SK-N-SH treated with all-trans-retinoic acid at 6 μM for 48 hours (cell line): Measurements from ENCODE around the gene TOX2.

Experiments
- ATAC-seq: fragments of 200-7000 bp; cut with Tn5 transposase; 3 replicates; pipeline ENCODE4 v1.9.1; 2020; ENCODE audit warnings: mild to moderate bottlenecking, moderate library complexity
- CREB5 ChIP-seq: fragments of 250-450 bp; sonication (Bioruptor Pico); IDR thresholded peaks from 2 replicates; pipeline ENCODE4 v1.5.1; 2020; ENCODE audit warnings: low read depth, mild to moderate bottlenecking, moderate library complexity
- CSDC2 ChIP-seq: fragments of 250-450 bp; sonication (Bioruptor Pico); IDR thresholded peaks from 2 replicates; pipeline ENCODE4 v1.5.0; 2020; ENCODE audit warnings: mild to moderate bottlenecking, moderate library complexity
- CSRNP3 ChIP-seq: fragments of 250-450 bp; sonication (Bioruptor Pico); IDR thresholded peaks from 2 replicates; pipeline ENCODE4 v1.5.1; 2021; ENCODE audit warnings: mild to moderate bottlenecking, moderate library complexity
- ESRRG ChIP-seq: fragments of 250-450 bp; sonication (Bioruptor Pico); IDR thresholded peaks from 2 replicates; pipeline ENCODE4 v1.6.1; 2021; ENCODE audit warnings: mild to moderate bottlenecking
- GLIS3 ChIP-seq: fragments of 250-450 bp; sonication (Bioruptor Pico); IDR thresholded peaks from 2 replicates; pipeline ENCODE4 v1.5.0; 2020; ENCODE audit warnings: mild to moderate bottlenecking, moderate library complexity
- ISL1 ChIP-seq: fragments of 250-450 bp; sonication (Bioruptor Pico); IDR thresholded peaks from 2 replicates; pipeline ENCODE4 v2.1.2; 2022; ENCODE audit warnings: mild to moderate bottlenecking, moderate library complexity
- OSR1 ChIP-seq: fragments of 250-450 bp; sonication (Bioruptor Pico); IDR thresholded peaks from 2 replicates; pipeline ENCODE4 v1.8.0; 2022; ENCODE audit warnings: moderate library complexity, mild to moderate bottlenecking, inconsistent platforms
- PATZ1 ChIP-seq: fragments of 250-450 bp; sonication (Bioruptor Pico); IDR thresholded peaks from 2 replicates; pipeline ENCODE4 v1.8.0; 2020; ENCODE audit warnings: mild to moderate bottlenecking, moderate library complexity, borderline replicate concordance
- POU6F1 ChIP-seq: fragments of 250-450 bp; sonication (Bioruptor Pico); IDR thresholded peaks from 2 replicates; pipeline ENCODE4 v1.8.0; 2021; ENCODE audit warnings: low read depth, mild to moderate bottlenecking, moderate library complexity, borderline replicate concordance
- PPARA ChIP-seq: fragments of 250-450 bp; sonication (Bioruptor Pico); IDR thresholded peaks from 2 replicates; pipeline ENCODE4 v1.5.0; 2020; ENCODE audit warnings: mild to moderate bottlenecking, borderline replicate concordance
- SNAI2 ChIP-seq: fragments of 250-450 bp; sonication (Bioruptor Pico); IDR thresholded peaks from 2 replicates; pipeline ENCODE4 v1.5.0; 2020; ENCODE audit warnings: mild to moderate bottlenecking, moderate library complexity
- TCF4 ChIP-seq: fragments of 250-450 bp; sonication (Bioruptor Pico); IDR thresholded peaks from 2 replicates; pipeline ENCODE4 v1.8.0; 2021; ENCODE audit warnings: mild to moderate bottlenecking, moderate library complexity, borderline replicate concordance
- TOX ChIP-seq: fragments of 250-450 bp; sonication (Bioruptor Pico); IDR thresholded peaks from 2 replicates; pipeline ENCODE4 v1.8.0; 2021; ENCODE audit warnings: mild to moderate bottlenecking, moderate library complexity, borderline replicate concordance
- TSHZ2 ChIP-seq: fragments of 250-450 bp; sonication (Bioruptor Pico); IDR thresholded peaks from 2 replicates; pipeline ENCODE4 v1.5.0; 2020; ENCODE audit warnings: mild to moderate bottlenecking, moderate library complexity
- ZC3H10 ChIP-seq: fragments of 250-450 bp; sonication (Bioruptor Pico); IDR thresholded peaks from 2 replicates; pipeline ENCODE4 v1.5.1; 2021; ENCODE audit warnings: mild to moderate bottlenecking, moderate library complexity
- ZFP3 ChIP-seq: fragments of 250-450 bp; sonication (Bioruptor Pico); IDR thresholded peaks from 2 replicates; pipeline ENCODE4 v1.5.0; 2020; ENCODE audit warnings: mild to moderate bottlenecking, moderate library complexity
- ZFP30 ChIP-seq: fragments of 450-650 bp; formaldehyde crosslinking; IDR thresholded peaks from 2 replicates; pipeline ENCODE4 v1.5.0; 2022; ENCODE audit warnings: mild to moderate bottlenecking, moderate library complexity
- ZNF70 ChIP-seq: fragments of 450-650 bp; formaldehyde crosslinking; IDR thresholded peaks from 2 replicates; pipeline ENCODE4 v1.5.0; 2020; ENCODE audit warnings: mild to moderate bottlenecking, moderate library complexity
- ZNF8 ChIP-seq: fragments of 450-650 bp; formaldehyde crosslinking; IDR thresholded peaks from 2 replicates; pipeline ENCODE4 v1.5.0; 2020; ENCODE audit warnings: mild to moderate bottlenecking, moderate library complexity

The TOX2 gene

GRCh38 chr20:43954704-43955061 lies 40.0 kb downstream of the TOX2 start (continued):
- TF ChIP-seq CSRNP3 (no peak), TOX (CRISPR knock-in tag) (no peak), PPARA (CRISPR knock-in tag) (no peak)

GRCh38 chr20:43955062-43955749 lies 40.6 kb downstream of the TOX2 start:
- ATAC-seq: peak; percentile 80
- TF ChIP-seq ISL1 (CRISPR knock-in tag) (peak; percentile 62), CSDC2 (CRISPR knock-in tag) (no peak)

- no peak for ATAC-seq
- TF ChIP-seq SNAI2 (no peak), ISL1 (CRISPR knock-in tag) (no peak; the same call in 1 of the 2 replicates), POU6F1 (CRISPR knock-in tag) (no peak), CSRNP3 (no peak), TSHZ2 (CRISPR knock-in tag) (no peak), ZFP30 (CRISPR knock-in tag) (no peak), TCF4 (CRISPR knock-in tag) (no peak), CREB5 (CRISPR knock-in tag) (no peak), ZNF70 (CRISPR knock-in tag) (no peak), ZNF8 (CRISPR knock-in tag) (no peak), GLIS3 (CRISPR knock-in tag) (no peak), PATZ1 (CRISPR knock-in tag) (no peak), OSR1 (no peak), ESRRG (CRISPR knock-in tag) (no peak), ZC3H10 (CRISPR knock-in tag) (no peak), CSDC2 (CRISPR knock-in tag) (no peak), ZFP3 (CRISPR knock-in tag) (no peak), PPARA (CRISPR knock-in tag) (no peak)
Measured at GRCh38 chr20:43955750-43956191, 41.1 kb downstream of the TOX2 start.
